GM12801 (cell line): Measurements from ENCODE around the gene CDKN2B-AS1.

ENCODE experiments used
- CTCF ChIP-seq: IDR thresholded peaks from one replicate; pipeline ENCODE4 v1.5.1; 2011; ENCODE audit warnings: control low read depth; ENCODE audit not compliant: insufficient read length; ENCODE audit errors: extremely low read depth

The CDKN2B-AS1 gene

GRCh38 chr9:22079873-22080341, 85.3 kb downstream of the CDKN2B-AS1 start:
- no peak for TF ChIP-seq CTCF

GRCh38 chr9:22084336-22085035, 89.9 kb downstream of the CDKN2B-AS1 start:
- no peak for TF ChIP-seq CTCF

- TF ChIP-seq CTCF: no peak
Observed at GRCh38 chr9:22088053-22088716, 93.6 kb downstream of the CDKN2B-AS1 start.

- TF ChIP-seq CTCF: no peak
Observed at GRCh38 chr9:22088717-22089061, 94.1 kb downstream of the CDKN2B-AS1 start.

- TF ChIP-seq CTCF: no peak
Observed at GRCh38 chr9:22097707-22098106, 103.1 kb downstream of the CDKN2B-AS1 start.

GRCh38 chr9:22098643-22099332, 104.2 kb downstream of the CDKN2B-AS1 start:
- TF ChIP-seq CTCF: no peak

GRCh38 chr9:22100626-22101025, 106.0 kb downstream of the CDKN2B-AS1 start:
- no peak for TF ChIP-seq CTCF
